Ascending aorta (tissue), 2 donors: ENCODE results near the gene CD1B. TPM values are rescaled to one million over a fixed set of nuclear protein-coding genes. Genes with fewer than 3 reads are reported as not detected.
"Not testable (repeated sequence)": the region's sequence is repeated elsewhere in the genome, so short reads cannot be mapped to it uniquely, and the experiment has no call there.

Experiments
- DNase-seq, 2 donors: peaks; one replicate each; pipeline ENCODE4 v3.0.0-alpha.2; 2019; ENCODE audit warnings: low spot score in 2 of 2
- H3K27ac ChIP-seq, 2 donors: fragments of 200-600 bp; sonication (generic); one replicate each; pipeline ENCODE4 v1.5.1; 2016 to 2017; ENCODE audit warnings: mild to moderate bottlenecking in 1 of 2
- H3K27me3 ChIP-seq: fragments of 200-600 bp; sonication (generic); one replicate; pipeline ENCODE4 v1.5.1; 2017
- H3K36me3 ChIP-seq, 2 donors: fragments of 200-600 bp; sonication (generic); one replicate each; pipeline ENCODE4 v1.5.1; 2016
- H3K4me1 ChIP-seq, 2 donors: fragments of 200-600 bp; sonication (generic); one replicate each; pipeline ENCODE4 v1.5.1; 2016 to 2017; ENCODE audit warnings: mild to moderate bottlenecking in 1 of 2
- H3K4me3 ChIP-seq, 2 donors: fragments of 200-600 bp; sonication (generic); one replicate each; pipeline ENCODE4 v1.5.1; 2016 to 2017; ENCODE audit warnings: mild to moderate bottlenecking in 1 of 2
- H3K9me3 ChIP-seq, 2 donors: fragments of 200-600 bp; sonication (generic); one replicate each; pipeline ENCODE4 v1.5.1; 2016
- CTCF ChIP-seq, 3 experiments: fragments of 200-600 bp in 2 of 3; fragments of 450-650 bp in 1 of 3; sonication (generic) in 2 of 3; IDR thresholded peaks; one replicate each; pipeline ENCODE4 v1.5.1; 2016 to 2019; ENCODE audit warnings: antibody characterized with exemption in 3 of 3, mild to moderate bottlenecking in 1 of 3, moderate library complexity in 1 of 3
- intact Hi-C: fragments of 100-400 bp; cut with DNase I; formaldehyde crosslinking; loops from one replicate; pipeline ENCODE4 v1.15.1; 2023
- total RNA-seq: library from RNA; depleted of rRNA; stranded (reverse); fragments of >200 nt; gene quantifications from one replicate; pipeline ENCODE4 v1.1.0, GENCODE V29; 2016

CD1B gene
- total RNA-seq, 1 donor from 2014 or later: not detected

DNA sequence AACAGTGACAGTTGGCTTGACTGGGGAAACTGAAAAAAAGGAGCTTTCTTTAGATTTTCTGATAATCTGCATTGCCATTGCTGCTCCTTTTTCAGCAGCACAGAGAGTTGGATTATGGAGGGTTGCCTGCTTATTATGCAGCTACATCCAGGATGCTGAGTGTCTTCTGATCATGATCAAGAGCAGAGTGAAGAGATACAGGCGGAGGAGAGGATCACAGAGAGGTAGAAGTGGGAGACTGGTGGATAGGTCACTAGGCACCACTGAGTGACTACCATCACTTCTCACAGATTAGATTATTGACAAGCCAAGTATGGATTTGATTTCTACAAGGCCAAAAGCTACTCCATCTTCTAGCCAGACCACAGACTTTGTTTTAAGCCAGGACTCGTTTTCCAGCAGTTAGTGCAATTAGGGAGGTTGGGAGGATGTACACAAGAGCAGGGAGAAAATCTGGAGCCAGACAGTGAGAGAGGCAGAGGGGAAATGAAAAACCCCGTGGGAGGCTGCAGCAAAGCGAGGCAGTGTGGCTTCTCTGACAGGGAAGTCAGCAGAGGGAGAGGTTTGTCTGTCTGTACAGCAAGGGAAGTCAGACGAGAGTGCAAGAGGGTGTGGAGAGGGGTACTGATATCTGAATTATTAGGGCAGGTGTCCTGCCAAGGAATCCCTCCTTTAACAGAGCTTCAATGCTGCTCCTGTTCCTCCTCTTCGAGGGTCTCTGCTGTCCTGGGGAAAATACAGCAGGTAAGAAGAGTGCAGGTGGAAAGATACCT lies 22.2 kb upstream of the CD1B start, which contains the start of gene CD1E:
Gene CD1E (plus strand): TSS at position 592 of the 773 bp plus-strand sequence. CDS start 95 bp downstream, at position 687.
- H3K9me3 ChIP-seq: no peaks in the 10 kb centered on the region
- no peak for DNase-seq
- H3K27me3 ChIP-seq: no peaks in the 10 kb centered on the region
- no peak for TF ChIP-seq CTCF (IDR thresholded peaks at IDR 0.05)
- H3K36me3 ChIP-seq: no peaks in the 10 kb centered on the region
- no peak within 1 kb of the TSS for H3K4me3 ChIP-seq
- intact Hi-C loops: no loop called here
- no peaks in the 10 kb centered on the region for H3K4me1 ChIP-seq
- no peak within 1 kb of the TSS for H3K27ac ChIP-seq

GRCh38 chr1:158348946-158349345 lies 17.6 kb upstream of the CD1B start:
- H3K9me3 ChIP-seq, H3K4me3 ChIP-seq, H3K4me1 ChIP-seq, H3K27ac ChIP-seq, intact Hi-C loops, H3K36me3 ChIP-seq, DNase-seq, H3K27me3 ChIP-seq: not testable (repeated sequence)

GRCh38 chr1:158336413-158336812 lies 5.1 kb upstream of the CD1B start:
- H3K27ac ChIP-seq, H3K4me3 ChIP-seq, H3K4me1 ChIP-seq, H3K36me3 ChIP-seq, H3K27me3 ChIP-seq, intact Hi-C loops, DNase-seq, H3K9me3 ChIP-seq: not testable (repeated sequence)

GRCh38 chr1:158335213-158335532 lies 3.8 kb upstream of the CD1B start:
- peaks cover 0 to under 1% of the 10 kb centered on the region in 2 donors for H3K9me3 ChIP-seq
- no peaks in the 10 kb centered on the region for H3K27me3 ChIP-seq
- DNase-seq: no peak
- H3K4me1 ChIP-seq: no peaks in the 10 kb centered on the region
- no peaks in the 10 kb centered on the region for H3K36me3 ChIP-seq
- no peak for TF ChIP-seq CTCF (IDR thresholded peaks at IDR 0.05)
- intact Hi-C loops: no loop called here
- no peak overlapping the region for H3K4me3 ChIP-seq
- no peak overlapping the region for H3K27ac ChIP-seq

GRCh38 chr1:158334526-158335212 lies 3.3 kb upstream of the CD1B start:
- TF ChIP-seq CTCF (IDR thresholded peaks at IDR 0.05): no peak
- intact Hi-C loops: no loop called here
- H3K9me3 ChIP-seq: no peaks in the 10 kb centered on the region
- no peak overlapping the region for H3K27ac ChIP-seq
- no peaks in the 10 kb centered on the region for H3K36me3 ChIP-seq
- H3K27me3 ChIP-seq: no peaks in the 10 kb centered on the region
- H3K4me1 ChIP-seq: no peaks in the 10 kb centered on the region
- no peak for DNase-seq
- H3K4me3 ChIP-seq: no peak overlapping the region

DNA sequence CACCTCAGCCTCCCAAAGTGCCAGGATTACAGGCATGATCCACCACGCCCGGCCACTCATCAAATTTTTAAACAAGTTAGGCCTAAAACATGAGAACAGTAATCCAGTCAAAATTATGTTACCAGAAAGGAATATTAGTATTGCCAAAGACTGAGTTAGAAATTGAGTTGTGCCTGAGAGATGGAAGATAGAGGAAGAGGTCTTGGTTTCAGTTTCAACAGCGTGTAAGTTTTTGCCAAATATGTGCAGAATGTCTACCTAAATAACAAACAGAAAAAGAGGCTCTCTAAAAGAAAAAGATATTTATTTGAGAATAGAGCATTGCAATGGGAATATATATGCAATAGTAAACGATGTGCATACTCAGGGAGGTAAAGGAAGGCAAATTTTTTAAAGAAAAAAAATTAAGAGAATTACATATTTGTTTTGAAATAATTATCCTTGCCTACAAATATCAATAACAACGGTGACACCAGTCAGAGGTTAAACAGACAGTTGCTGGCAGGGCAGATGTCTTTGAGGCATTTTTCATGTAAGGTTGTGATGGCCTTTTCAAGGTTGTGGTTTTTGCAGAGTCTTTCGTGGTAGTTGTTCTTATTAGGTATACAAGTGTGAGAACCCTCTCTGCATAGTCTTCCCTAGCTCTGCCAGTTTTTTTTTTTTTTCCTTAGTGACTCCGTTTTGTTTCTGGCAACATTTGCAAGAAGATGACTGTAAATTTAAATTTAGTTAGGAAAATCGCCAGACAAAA lies 2.2 kb upstream of the CD1B start:
- no peak overlapping the region for H3K4me3 ChIP-seq
- no peaks in the 10 kb centered on the region for H3K27me3 ChIP-seq
- H3K4me1 ChIP-seq: no peaks in the 10 kb centered on the region
- TF ChIP-seq CTCF (IDR thresholded peaks at IDR 0.05): no peak
- no peak overlapping the region for H3K27ac ChIP-seq
- intact Hi-C loops: no loop called here
- no peak for DNase-seq
- no peaks in the 10 kb centered on the region for H3K9me3 ChIP-seq
- H3K36me3 ChIP-seq: no peaks in the 10 kb centered on the region
